HG03066 (cell line): ENCODE measurements around the gene HLA-DPA1.

Experiments
- ATAC-seq: cut with Tn5 transposase; IDR thresholded peaks from one replicate; pipeline ENCODE4 v1.9.1; 2021; ENCODE audit warnings: low read depth; ENCODE audit not compliant: unreplicated experiment

The HLA-DPA1 gene

DNA sequence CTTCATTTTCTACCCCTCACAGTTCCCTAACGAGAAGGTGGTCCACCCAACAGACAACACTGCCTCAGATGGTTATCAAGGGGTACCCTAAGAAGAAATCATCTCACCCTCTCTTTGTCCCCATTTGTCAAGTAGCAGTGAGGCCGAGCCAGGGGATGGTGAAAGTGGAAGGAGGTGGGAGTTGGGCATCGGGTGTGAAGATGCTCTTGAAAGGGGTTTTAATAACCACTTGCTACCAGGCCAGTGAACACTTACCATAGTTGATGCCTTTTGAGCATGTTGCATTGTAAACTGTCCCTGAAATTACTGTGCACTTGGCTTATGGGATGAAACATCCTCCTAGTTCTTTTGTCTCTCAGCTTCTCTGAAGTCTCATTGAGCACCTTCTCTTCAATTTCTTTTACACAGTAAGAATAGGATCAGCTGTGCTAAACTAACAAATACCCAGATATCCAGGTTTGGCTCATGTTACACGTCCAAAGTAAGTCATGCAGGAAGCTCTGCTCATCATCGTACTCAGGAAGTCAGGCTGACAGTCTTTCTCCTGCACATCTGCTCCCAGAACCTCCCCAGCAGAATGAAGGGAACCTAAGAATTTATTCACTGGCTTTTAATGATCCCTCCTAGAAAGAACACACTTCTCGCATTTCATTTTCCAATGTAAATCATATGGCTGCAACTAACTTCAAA is 15.6 kb upstream of the HLA-DPA1 start:
- ATAC-seq, result no peak

DNA sequence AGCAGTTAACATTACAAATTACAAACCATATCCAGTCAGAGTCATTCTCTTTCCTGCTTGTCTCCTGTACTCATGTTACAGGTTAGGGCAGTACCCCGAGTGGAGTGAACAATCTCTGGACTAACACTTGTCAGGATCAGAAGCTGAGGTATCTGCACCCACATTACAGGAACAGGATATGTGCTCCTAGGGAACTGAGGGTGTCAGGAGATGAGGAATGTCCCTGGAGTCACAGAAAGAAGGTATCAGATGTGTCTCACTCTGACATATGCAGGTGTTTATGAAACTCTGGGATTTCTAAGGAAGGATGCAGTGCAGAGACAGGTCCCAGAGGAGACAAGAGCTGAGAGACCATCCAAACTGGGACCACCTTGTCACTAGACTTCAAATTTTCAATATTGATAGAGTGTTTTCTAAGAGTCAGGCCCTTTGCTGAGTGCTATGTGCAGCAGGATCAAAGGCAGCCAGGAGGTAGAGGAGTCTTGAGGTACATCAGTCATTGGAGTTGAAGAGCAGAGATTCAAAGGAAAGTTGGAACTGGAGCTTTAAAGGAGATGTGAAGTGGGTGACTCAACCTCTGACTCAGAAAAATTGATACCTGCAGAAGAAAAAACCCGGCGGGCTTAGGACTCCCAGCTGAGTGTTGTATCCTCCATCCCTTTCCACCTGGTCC is 14.9 kb upstream of the HLA-DPA1 start:
- ATAC-seq, result no peak

DNA sequence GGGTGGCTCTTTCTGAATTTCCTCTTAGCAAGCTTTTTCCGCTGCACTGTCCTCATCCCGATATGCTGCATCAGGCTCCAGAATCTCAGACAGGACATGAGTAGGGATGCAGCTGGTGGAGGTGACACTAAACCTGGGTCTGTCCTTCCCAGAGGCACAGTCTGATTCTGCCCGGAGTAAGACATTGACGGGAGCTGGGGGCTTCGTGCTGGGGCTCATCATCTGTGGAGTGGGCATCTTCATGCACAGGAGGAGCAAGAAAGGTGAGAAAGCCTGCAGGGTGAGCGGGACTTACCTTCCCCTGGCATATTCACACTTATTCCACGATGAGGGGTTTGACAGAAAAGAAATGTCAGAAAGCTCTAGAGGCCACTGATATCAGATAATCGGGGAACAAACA is 12.2 kb upstream of the HLA-DPA1 start:
- ATAC-seq, result no peak

DNA sequence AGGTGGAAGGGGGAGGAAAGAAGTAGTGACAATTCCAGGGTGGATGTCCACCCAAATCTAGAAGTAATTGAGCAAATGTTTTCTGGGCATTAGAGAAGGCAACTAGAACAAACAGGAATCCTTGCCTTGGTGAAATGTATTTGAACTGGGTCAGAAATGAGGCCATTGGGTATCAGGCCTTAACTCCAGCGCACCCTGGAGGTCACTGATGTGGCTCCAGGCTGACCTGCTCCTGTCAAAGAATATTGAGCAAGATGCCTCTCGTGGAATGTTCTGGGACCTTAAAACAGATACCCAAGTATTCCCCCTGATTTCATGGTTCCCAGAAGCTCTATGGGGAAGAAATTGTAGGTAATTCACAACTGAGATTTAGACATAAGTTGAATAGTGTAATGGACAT is 9.3 kb upstream of the HLA-DPA1 start:
- ATAC-seq, result no peak

DNA sequence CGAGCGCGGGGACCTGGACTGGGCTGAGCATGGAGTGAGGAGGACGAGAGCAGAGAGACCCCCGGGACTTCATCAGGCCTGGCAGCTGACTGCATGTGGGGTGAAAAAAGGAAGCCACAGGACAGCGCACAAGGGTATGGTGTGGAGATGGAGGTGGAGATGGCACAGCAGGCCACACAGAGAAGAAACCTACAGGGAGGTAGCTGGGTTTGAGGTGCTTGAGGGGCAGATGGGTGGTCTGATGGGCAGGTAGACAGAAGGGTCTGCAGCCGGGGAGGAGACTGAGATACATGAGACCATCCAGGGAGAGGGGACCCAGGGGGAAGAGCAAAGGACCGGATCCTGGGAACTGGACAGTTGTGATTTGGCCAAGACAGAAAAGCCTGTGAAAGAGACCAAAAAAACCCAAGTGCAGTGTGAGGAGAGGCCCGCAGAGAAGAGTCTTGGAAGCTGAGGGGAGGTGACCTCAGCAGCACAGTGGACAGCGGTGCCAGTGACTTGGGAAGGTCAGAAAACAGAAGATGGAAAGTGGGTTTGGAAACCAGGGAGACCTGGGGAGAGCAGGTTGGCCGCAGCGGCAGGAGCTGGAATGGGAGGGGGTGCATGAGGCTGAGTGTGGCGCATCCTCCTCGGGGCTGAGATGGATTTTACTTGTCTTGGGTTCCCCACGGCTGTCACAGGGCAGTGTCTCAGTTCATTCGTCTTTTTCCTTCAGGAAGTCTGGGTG is 7.8 kb upstream of the HLA-DPA1 start:
- no peak for ATAC-seq

DNA sequence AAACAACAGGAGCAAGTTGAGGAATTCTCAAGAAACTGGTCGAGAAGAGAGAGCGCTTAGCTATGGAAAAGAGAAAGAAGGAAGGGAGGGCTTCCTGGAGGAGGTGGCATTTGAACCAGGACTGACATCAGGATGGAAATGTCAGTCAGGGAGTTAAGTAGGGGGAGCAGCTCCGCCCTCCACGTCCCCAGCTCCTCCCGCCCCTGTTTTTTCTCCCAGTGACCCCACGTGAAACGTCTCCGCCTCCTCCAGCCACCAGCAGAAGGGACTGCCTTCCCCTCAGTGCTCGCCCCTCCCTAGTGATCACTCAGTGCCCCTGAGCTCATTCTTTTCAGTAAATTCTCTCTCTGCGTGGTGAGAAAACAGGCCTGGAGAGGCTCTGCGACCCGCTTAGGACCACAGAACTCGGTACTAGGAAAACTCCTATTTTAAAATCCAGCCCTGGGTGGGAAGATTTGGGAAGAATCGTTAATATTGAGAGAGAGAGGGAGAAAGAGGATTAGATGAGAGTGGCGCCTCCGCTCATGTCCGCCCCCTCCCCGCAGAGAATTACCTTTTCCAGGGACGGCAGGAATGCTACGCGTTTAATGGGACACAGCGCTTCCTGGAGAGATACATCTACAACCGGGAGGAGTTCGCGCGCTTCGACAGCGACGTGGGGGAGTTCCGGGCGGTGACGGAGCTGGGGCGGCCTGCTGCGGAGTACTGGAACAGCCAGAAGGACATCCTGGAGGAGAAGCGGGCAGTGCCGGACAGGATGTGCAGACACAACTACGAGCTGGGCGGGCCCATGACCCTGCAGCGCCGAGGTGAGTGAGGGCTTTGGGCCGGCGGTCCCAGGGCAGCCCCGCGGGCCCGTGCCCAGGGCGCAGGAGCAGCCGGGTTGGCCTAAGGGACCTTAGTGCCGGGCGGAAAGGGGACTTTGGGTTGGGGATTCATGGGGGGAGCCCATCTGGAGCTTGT is 7.0 kb upstream of the HLA-DPA1 start:
- no peak for ATAC-seq

DNA sequence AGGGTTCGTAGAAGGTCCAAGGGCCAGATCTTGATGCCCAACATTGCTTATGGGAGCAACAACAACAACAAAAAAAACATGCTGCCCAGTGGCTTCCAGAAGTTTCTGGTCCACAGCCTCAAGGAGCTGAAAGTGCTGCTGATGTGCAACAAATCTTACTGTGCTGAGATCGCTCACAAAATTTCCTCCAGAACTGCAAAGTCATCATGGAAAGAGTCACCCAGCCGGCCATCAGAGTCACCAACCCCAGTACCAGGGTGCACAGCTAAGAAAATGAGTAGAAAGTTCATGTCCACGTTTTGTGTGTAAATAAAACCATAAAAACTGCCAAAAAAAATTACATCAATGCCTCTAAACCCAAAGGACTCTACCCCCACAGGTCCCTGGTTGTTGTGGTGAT is 6.1 kb upstream of the HLA-DPA1 start:
- no peak for ATAC-seq

DNA sequence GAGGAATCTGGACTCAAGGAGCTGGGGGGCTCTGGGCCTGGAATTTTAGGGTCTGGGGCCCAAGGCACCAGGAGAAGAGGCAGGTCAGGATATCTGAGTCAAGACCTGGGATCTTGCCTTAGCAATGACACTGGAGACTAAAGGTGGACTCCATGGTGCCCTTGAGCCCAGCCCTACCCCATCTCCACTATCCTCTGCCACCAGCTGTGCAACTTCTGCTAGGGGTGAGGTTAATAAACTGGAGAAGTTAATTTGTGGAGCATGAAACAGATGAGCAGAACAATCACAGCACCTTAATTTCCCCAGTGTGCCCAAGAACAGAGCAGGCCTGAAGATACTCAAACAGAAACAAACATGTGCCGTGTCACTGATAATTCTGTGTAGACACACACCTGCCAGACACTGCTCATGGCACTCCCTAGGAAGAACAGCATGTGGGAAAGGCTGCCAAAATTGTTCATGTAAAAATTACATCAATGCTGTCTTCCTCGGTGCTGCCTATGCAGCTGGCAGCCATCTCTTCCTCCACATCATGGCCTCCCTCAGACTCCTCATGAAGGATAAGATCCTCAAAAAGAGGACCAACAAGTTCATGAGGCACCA is 5.6 kb upstream of the HLA-DPA1 start:
- no peak for ATAC-seq

DNA sequence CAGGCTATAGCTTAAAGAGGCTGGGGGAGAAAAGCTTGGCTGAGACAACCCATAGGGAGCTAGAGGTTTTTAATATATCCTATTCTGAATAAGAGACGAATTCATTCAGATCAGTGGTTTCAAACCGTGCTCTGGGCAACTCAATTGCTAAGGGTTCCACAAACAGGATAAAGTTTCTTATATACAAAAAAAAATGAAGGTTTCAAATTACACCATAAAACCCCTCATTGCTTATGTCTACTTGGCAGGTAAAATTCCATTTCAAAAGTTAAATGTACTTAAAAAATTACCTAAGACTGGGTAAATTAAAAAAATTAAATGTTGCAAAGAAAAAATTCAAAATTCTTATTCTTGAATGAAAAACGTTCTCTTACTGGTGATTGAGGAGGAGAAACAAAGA is 5.0 kb upstream of the HLA-DPA1 start:
- no peak for ATAC-seq

DNA sequence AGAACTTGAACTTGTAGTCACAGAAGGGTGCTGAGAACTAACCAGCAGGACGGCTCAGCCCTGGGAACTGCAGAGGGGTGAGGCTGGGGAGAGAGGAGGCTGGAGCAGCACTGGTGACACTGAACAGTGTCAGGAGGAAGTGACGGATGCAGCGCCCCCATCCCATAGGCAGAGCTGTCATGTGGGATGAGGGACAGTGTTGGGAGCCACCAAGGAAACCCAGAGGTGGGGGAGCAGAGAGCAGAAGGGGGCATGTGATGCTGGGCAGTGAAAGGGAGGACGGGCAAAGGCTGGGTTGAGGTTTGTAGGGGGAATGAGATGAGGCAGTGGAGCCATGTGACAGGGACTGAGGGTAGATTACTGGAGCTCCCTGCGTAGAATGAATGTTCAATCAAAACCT is 4.5 kb upstream of the HLA-DPA1 start:
- ATAC-seq, result no peak

DNA sequence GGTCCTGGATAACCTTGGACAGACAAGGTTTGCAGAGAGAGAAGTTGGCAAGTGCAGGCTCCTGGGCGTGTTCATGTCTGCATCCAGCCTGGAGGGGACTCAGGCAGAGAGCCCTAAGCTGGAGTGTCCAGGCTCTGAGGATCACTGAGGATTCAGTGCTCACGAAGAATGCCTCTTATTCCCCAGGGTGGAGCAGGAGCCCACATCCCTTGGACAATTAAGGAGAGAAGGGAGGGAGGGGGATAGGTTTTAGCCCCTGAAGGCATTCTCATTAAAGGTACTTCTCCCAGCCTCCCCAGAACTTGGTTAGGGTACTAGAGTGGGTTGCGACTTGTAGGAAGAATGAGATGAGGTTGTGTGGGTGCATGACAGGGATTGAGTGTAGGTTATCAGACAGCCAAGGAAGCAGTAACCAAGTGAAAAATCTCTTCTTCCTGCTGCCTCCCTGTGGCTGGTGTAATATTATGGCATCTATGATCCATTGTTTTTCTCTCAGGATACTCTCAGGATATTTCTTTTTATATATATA is 3.0 kb upstream of the HLA-DPA1 start:
- ATAC-seq, result no peak

DNA sequence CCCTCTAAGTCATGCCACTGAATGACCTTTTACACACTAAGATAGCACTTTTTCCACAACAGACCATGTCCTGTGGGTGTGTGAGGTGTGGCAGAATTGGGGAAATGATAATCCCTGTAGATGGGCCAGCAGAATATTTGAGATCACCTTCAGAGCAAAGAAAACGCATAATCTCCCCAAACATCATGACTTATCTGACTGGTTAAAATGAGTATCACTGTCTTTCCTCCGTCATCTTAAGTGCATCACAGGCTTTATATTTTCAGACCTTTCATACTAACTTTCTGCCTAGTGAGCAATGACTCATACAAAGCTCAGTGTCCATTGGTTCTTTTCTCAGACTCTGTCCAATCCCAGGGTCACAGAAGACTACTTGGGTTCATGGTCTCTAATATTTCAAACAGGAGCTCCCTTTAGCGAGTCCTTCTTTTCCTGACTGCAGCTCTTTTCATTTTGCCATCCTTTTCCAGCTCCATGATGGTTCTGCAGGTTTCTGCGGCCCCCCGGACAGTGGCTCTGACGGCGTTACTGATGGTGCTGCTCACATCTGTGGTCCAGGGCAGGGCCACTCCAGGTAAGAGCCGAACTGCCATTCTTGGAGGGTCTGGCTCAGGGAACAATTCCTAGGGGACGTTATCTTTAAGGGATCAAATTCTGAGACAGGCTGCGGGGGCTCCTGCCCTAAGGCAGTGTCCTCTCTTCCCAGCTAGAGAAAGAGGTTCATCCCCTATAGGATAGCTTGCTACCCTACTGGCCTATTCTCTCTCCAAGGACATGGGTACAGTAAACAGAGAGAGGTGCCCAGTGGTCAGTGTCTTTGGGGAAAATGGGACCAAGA is 2.3 kb upstream of the HLA-DPA1 start, which contains the start of gene HLA-DPB1:
Gene HLA-DPB1, plus strand, starts transcription at position 423 of the 838 bp plus-strand sequence. Its CDS starts 52 bp downstream, at position 475.
- peak; percentile 60 for ATAC-seq

DNA sequence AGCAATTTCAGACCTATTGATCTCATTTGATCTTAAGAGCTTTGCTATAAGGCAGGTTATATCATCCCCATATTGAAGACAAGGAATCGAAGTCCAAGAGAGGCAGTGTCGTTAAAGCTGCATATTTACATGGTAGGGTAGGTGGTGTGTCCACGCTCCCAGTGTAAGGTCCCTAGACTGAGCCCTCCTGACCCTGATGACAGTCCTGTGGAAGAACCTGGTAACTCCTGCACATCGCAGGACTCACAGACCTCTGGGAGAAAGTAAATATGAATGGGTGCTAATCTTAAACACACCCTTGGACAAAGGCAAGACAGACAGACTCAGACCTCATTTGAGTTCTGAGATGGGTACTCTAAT is 1.7 kb upstream of the HLA-DPA1 start:
- peak; percentile 13 for ATAC-seq

DNA sequence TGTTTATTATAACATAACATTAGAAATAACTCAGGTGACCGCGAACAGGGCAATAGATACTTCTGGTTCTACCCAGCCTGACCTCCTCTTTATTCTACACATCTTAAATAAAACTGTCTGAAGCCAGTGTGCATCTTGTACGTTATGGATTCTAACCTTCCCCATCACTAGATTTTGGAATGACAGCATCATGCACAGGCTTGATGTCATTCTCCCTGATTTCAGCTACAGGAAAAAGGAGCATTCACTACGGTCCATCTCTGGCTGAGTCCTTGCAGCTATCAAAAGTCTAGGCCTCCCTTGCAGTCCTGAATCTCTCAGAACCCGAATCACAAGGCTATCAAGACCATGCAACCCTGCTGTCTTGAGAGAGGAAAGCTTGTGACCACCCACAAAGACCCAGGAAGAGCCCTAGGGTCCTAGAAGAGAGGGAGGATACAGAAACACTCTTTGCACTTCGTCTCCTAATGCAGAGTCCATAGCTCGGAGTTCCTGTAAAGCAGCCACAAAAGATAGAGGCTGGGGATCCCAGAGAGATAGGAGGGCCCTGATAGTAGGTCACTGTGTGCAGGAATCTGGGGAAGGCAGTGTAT is 845 bp downstream of the HLA-DPA1 start:
- no peak for ATAC-seq

DNA sequence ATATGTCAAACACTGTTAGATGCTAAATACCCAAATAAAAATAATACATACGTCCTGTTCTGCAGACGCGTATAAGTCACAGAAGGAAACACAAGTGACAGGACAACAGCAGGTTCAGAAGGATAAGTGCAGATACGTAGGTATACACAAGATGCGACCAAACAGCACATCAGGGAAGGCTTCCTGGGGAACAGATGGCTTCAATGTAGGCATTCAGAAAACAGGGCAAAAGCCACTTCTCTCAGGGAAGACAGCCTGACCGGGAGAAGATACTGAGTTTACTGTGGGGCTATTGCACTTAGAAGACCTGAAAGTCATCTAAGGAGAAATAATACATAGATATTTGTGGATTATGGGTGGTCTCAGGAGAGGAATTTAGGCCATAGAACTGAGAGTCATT is 1.9 kb downstream of the HLA-DPA1 start:
- no peak for ATAC-seq

DNA sequence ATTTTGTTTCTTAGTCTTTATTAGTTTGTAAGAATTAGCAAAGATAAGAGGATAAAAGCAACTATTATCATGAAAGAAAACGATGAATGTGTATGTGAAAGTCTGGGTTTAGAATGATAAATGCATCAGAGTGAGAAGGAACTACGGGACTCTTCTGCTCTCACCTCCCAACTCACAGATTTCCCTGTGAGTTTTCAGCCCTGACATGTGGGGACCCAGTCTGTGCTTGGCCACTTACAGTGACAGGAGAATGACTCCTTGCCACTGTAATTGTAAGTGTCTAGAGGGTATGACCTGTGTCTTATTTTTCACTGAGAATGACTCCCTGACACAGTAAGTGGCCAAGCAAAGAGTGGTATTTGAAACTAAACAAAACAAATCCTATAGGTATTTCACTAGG is 2.5 kb downstream of the HLA-DPA1 start:
- no peak for ATAC-seq

DNA sequence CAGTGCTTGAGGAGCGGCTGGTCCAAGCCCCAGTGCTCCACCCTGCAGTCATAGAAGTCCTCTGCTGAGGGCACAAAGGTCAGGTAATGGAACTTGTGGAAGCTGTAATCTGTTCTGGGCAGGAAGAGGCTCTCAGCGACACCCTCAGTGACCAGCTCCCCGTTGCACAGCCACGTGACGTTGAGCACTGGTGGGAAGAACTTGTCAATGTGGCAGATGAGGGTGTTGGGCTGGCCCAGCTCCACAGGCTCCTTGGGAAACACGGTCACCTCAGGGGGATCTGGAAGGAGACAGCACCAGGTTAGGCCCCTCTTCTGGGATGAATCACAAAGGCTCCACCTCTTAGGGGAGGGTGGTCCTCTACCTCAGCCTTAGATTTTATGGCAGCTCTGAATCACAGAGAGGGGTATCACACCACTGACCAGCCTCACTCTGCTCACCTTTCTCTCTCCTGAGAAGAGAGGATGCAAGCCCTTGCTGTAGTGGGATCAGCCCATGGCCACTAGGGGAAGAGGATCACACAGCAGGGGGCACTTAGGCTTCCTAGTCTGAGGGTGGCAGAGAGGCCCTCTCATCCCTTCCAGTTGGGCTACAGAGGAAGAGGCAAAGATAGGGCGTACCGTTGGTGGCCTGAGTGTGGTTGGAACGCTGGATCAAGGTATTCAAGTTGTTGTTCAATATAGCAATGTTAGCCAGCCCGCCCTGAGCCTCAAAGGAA is 4.3 kb downstream of the HLA-DPA1 start:
- no peak for ATAC-seq

DNA sequence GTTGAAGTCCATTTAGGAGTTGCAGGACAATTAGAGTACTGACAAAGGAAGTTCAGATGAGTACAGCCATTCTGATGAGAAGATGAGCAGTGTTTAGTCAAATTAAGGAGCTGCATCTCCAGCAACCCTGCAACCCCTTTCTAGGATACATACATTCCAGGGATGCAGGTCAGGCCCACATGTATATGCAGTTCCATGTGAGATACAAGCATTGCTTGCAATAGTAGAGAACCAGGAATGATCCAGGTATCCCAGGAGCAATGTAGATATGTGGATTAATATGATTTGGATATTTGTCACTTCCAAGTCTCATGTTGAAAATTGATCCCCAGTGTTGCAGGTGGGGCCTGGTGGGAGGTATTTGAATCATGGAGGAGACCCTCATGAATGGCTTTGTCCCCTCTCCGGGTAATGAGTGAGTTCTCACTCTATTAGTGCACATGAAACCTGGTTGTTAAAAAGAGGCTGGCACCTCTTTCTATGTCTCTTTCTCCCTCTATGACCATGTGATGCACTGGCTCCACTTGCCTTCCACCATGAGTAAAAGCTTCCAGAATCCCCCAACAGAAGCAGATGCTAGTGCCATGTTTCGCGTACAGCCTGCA is 6.4 kb downstream of the HLA-DPA1 start:
- no peak for ATAC-seq
